G401.6 (cell line): ENCODE measurements around the gene CPHXL.

Source experiments
- FAIRE-seq: peaks from 2 replicates; lab custom pipeline; 2012; peaks lifted over from hg19 to GRCh38; lab: Jason Lieb, UNC

CPHXL gene

GRCh38 chr16:75726390-75726789 is at the start of gene CPHXL:
Gene CPHXL, minus strand, starts transcription at chr16:75726490. Its CDS starts 48 bp downstream, at chr16:75726442.
- FAIRE-seq = no peak

GRCh38 chr16:75774197-75774596 is 47.9 kb upstream of the CPHXL start:
- FAIRE-seq = no peak

GRCh38 chr16:75770051-75770450 is 43.8 kb upstream of the CPHXL start:
- FAIRE-seq = no peak

GRCh38 chr16:75764154-75764768 is 38.0 kb upstream of the CPHXL start:
- peak; percentile 86 for FAIRE-seq

- FAIRE-seq = no peak
Measured at GRCh38 chr16:75763204-75763603, 36.9 kb upstream of the CPHXL start.

- no peak for FAIRE-seq
Measured at GRCh38 chr16:75762746-75763145, 36.5 kb upstream of the CPHXL start.

- FAIRE-seq = no peak
Measured at GRCh38 chr16:75761108-75761507, 34.8 kb upstream of the CPHXL start.

- FAIRE-seq = no peak
Measured at GRCh38 chr16:75760018-75760519, 33.8 kb upstream of the CPHXL start.

GRCh38 chr16:75758215-75758614 is 31.9 kb upstream of the CPHXL start:
- FAIRE-seq = no peak

GRCh38 chr16:75754141-75754540 is 27.9 kb upstream of the CPHXL start:
- FAIRE-seq = no peak

- FAIRE-seq = no peak
Measured at GRCh38 chr16:75750528-75750927, 24.2 kb upstream of the CPHXL start.

- no peak for FAIRE-seq
Measured at GRCh38 chr16:75746359-75746758, 20.1 kb upstream of the CPHXL start.

GRCh38 chr16:75745823-75746222 is 19.5 kb upstream of the CPHXL start:
- FAIRE-seq = no peak

- FAIRE-seq = no peak
Measured at GRCh38 chr16:75745242-75745641, 19.0 kb upstream of the CPHXL start.

- no peak for FAIRE-seq
Measured at GRCh38 chr16:75742424-75743047, 16.2 kb upstream of the CPHXL start.

GRCh38 chr16:75733305-75734211 is 7.3 kb upstream of the CPHXL start:
- FAIRE-seq = no peak

- no peak for FAIRE-seq
Measured at GRCh38 chr16:75732871-75733270, 6.6 kb upstream of the CPHXL start.

GRCh38 chr16:75727221-75727620 is 931 bp upstream of the CPHXL start:
- no peak for FAIRE-seq

- no peak for FAIRE-seq
Measured at GRCh38 chr16:75718452-75718851, 7.8 kb downstream of the CPHXL start.

- FAIRE-seq = no peak
Measured at GRCh38 chr16:75714661-75715060, 11.6 kb downstream of the CPHXL start.

GRCh38 chr16:75710344-75710743 is 15.9 kb downstream of the CPHXL start:
- no peak for FAIRE-seq

- no peak for FAIRE-seq
Measured at GRCh38 chr16:75703306-75703705, 23.0 kb downstream of the CPHXL start.

- no peak for FAIRE-seq
Measured at GRCh38 chr16:75702242-75702641, 24.0 kb downstream of the CPHXL start.
